Keratinocyte (primary cell): ENCODE data around the gene FAM47C. TPM values are rescaled to one million over a fixed set of nuclear protein-coding genes. Genes with fewer than 3 reads are reported as not detected.
"Not testable (repeated sequence)": the region's sequence is repeated elsewhere in the genome, so short reads cannot be mapped to it uniquely, and the experiment has no call there.

ENCODE experiments used
- DNase-seq: peaks from one replicate; pipeline ENCODE4 v3.0.0-alpha.2; 2011; ENCODE audit warnings: low read depth, missing footprints, low spot score
- FAIRE-seq: peaks from 2 replicates; lab custom pipeline; 2011; peaks lifted over from hg19 to GRCh38; lab: Jason Lieb, UNC
- H2AFZ ChIP-seq: 2 replicates; pipeline ENCODE4 v1.6.0; 2012; ENCODE audit warnings: low read length, control low read depth, inconsistent platforms; ENCODE audit not compliant: control insufficient read depth
- H3K27ac ChIP-seq: 2 replicates; pipeline ENCODE4 v1.5.1; 2011; ENCODE audit warnings: low read length; ENCODE audit not compliant: control insufficient read depth, insufficient read depth
- H3K27me3 ChIP-seq: 3 replicates; pipeline ENCODE4 v1.6.0; 2011; ENCODE audit warnings: low read length; ENCODE audit not compliant: control insufficient read depth, insufficient read depth; ENCODE audit errors: extremely low read depth
- H3K36me3 ChIP-seq, 2 experiments: 2 replicates in 1 of 2; 3 replicates in 1 of 2; pipeline ENCODE4 v1.5.1; 2011; ENCODE audit warnings: low read length in 2 of 2, mild to moderate bottlenecking in 1 of 2; ENCODE audit not compliant: control insufficient read depth in 2 of 2, insufficient read depth in 2 of 2; ENCODE audit errors: extremely low read depth in 1 of 2
- H3K4me1 ChIP-seq: 3 replicates; pipeline ENCODE4 v1.5.1; 2011; ENCODE audit warnings: low read length; ENCODE audit not compliant: control insufficient read depth, insufficient read depth; ENCODE audit errors: extremely low read depth
- H3K4me2 ChIP-seq: 3 replicates; pipeline ENCODE4 v1.6.0; 2011; ENCODE audit warnings: low read depth, low read length; ENCODE audit not compliant: control insufficient read depth, insufficient read depth; ENCODE audit errors: extremely low read depth
- H3K4me3 ChIP-seq, 3 experiments: fragments of 200-600 bp in 1 of 3; sonication (generic) in 1 of 3; 2 replicates in 2 of 3; 3 replicates in 1 of 3; pipeline ENCODE4 v1.5.1; 2011 to 2016; ENCODE audit warnings: low read length in 3 of 3, mild to moderate bottlenecking in 3 of 3, control low read depth in 2 of 3, inconsistent platforms in 1 of 3, low read depth in 1 of 3, mixed read lengths in 1 of 3, mixed run types in 1 of 3, moderate library complexity in 1 of 3; ENCODE audit not compliant: control insufficient read depth in 2 of 3, insufficient read depth in 2 of 3; ENCODE audit errors: extremely low read depth in 1 of 3
- H3K79me2 ChIP-seq: 2 replicates; pipeline ENCODE4 v1.6.0; 2012; ENCODE audit warnings: low read length; ENCODE audit not compliant: control insufficient read depth, insufficient read depth
- H3K9ac ChIP-seq: 3 replicates; pipeline ENCODE4 v1.6.0; 2011; ENCODE audit warnings: low read length; ENCODE audit not compliant: control insufficient read depth, insufficient read depth; ENCODE audit errors: extremely low read depth
- H3K9me1 ChIP-seq: 3 replicates; pipeline ENCODE4 v1.6.0; 2011; ENCODE audit warnings: low read length; ENCODE audit not compliant: control insufficient read depth, insufficient read depth; ENCODE audit errors: extremely low read depth
- H3K9me3 ChIP-seq: 2 replicates; pipeline ENCODE4 v1.5.1; 2012; ENCODE audit warnings: low read depth, low read length; ENCODE audit not compliant: control insufficient read depth
- H4K20me1 ChIP-seq: 3 replicates; pipeline ENCODE4 v1.6.0; 2011; ENCODE audit warnings: low read length; ENCODE audit not compliant: control insufficient read depth, insufficient read depth; ENCODE audit errors: extremely low read depth
- CTCF ChIP-seq, 3 experiments: IDR thresholded peaks in 1 of 3; conservative IDR thresholded peaks in 1 of 3; optimal IDR thresholded peaks in 1 of 3; 2 replicates in 2 of 3; 3 replicates in 1 of 3; pipeline versions ENCODE3 to v1.5.1; 2011; ENCODE audit warnings: low read length in 3 of 3, mild to moderate bottlenecking in 3 of 3, moderate library complexity in 2 of 3, control low read depth in 1 of 3, inconsistent platforms in 1 of 3; ENCODE audit not compliant: insufficient read depth in 2 of 3; ENCODE audit errors: extremely low read depth in 1 of 3
- EZH2 ChIP-seq: IDR thresholded peaks from one replicate; pipeline ENCODE4 v1.6.1; 2012; ENCODE audit warnings: inconsistent platforms, mild to moderate bottlenecking, low read length, moderate library complexity
- dilution Hi-C: fragments of 300-500 bp; cut with MboI; formaldehyde crosslinking; loops from one replicate; pipeline ENCODE4 v1.7.0; 2020; ENCODE audit warnings: low sequenced_read_pairs; ENCODE audit not compliant: extremely low pct_ligation_motif_present
- polyA plus RNA-seq, 5 experiments: library from polyadenylated mRNA; depleted of rRNA in 3 of 5; stranded (reverse) in 3 of 5; stranded (forward) in 1 of 5; unstranded in 1 of 5; fragments of >200 nt; gene quantifications; 1 replicate in 1 of 5; 2 replicates in 3 of 5; 3 replicates in 1 of 5; pipeline versions ENCODE4 v1.2.1 to v1.2.3, GENCODE V29; 2011 to 2012; ENCODE audit warnings: missing spikeins in 2 of 5, low read depth in 1 of 5, low replicate concordance in 1 of 5

The FAM47C gene
- polyA plus RNA-seq, 1 donor (not counting 4 experiments of a cell fraction or from before 2014, with no cell fraction given) = not detected

DNA sequence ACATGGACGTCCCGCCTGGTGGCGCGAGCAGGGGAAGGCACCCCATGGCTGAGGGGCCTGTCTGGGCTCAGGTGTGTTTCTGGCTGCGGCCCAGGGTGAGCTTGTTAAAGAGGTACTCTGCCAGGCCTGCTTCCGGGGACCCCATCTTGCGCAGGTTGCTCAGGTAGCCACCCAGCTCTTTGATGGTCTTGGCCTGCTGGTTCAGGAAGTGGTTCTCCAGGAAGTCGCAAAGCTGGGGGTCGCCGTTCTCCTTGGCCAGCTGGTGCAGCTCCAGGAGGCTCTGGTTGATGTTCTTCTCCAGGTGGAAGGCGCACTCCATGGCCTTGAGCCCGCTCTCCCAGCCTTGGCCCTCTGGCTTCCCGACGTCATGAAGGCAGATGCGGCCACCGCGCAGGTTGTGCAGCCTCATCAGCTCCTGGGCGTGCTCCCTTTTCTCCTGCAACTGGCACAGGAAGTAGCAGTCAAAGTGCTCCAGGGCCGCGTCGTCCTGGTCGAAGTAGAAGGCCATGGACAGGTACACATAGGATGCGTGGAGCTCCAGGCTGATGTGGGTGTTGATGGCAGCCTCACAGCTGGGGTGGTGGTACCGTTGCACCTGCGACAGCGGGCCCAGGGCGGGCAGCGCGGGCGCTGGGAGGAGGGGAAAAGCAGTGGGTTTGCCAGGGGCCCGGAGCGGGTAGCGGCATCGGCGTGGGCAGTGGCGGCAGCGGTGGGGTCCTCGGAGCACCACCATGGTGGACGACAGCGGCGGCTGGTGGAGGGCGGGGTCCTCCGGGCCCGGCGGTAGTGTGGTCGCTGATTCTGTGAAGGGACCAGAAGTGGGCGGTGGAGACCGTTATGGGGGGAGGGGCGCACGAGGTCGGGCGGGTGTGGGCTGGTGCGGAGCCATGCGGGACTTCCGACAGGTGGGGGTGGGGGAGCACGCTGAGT lies 35.1 kb downstream of the FAM47C start:
- dilution Hi-C loops, H3K4me1 ChIP-seq, H3K4me2 ChIP-seq, H3K9ac ChIP-seq, H2AFZ ChIP-seq, H3K4me3 ChIP-seq, H4K20me1 ChIP-seq, H3K27ac ChIP-seq, H3K36me3 ChIP-seq, DNase-seq, FAIRE-seq, H3K9me1 ChIP-seq, H3K9me3 ChIP-seq, H3K79me2 ChIP-seq, H3K27me3 ChIP-seq: not testable (repeated sequence)

- H3K4me1 ChIP-seq = no peaks in the 10 kb centered on the region
- H2AFZ ChIP-seq = no peak overlapping the region
- no peaks in the 10 kb centered on the region for H4K20me1 ChIP-seq
- H3K9me3 ChIP-seq = no peaks in the 10 kb centered on the region
- H3K4me3 ChIP-seq = no peak overlapping the region
- FAIRE-seq = no peak
- no peaks in the 10 kb centered on the region for H3K9me1 ChIP-seq
- no peak for TF ChIP-seq CTCF (optimal IDR thresholded peaks at IDR 0.05 in 1 of 3, IDR thresholded peaks at IDR 0.05 in 1 of 3, conservative IDR thresholded peaks at IDR 0.05 in 1 of 3; ENCODE audit: extremely low read depth in 1 of 3, insufficient read depth in 2 of 3, low read length in 3 of 3)
- TF ChIP-seq EZH2 = no peak
- H3K9ac ChIP-seq = no peak overlapping the region
- no peak for DNase-seq
- dilution Hi-C loops = no loop called here
- H3K27me3 ChIP-seq = no peaks in the 10 kb centered on the region
- no peaks in the 10 kb centered on the region for H3K79me2 ChIP-seq
- H3K36me3 ChIP-seq = no peaks in the 10 kb centered on the region
- no peak overlapping the region for H3K27ac ChIP-seq
- H3K4me2 ChIP-seq = no peak overlapping the region
Observed at GRCh38 chrX:37047776-37048175, 39.6 kb downstream of the FAM47C start.

- H4K20me1 ChIP-seq, H2AFZ ChIP-seq, H3K9me3 ChIP-seq, H3K36me3 ChIP-seq, H3K4me3 ChIP-seq, DNase-seq, H3K79me2 ChIP-seq, H3K9me1 ChIP-seq, dilution Hi-C loops, H3K27me3 ChIP-seq, H3K27ac ChIP-seq, H3K4me1 ChIP-seq, H3K9ac ChIP-seq, H3K4me2 ChIP-seq: not testable (repeated sequence)
- FAIRE-seq = peak; percentile 67
Observed at GRCh38 chrX:37057572-37057971, 49.4 kb downstream of the FAM47C start.
